Urothelium cell line (cell line): ENCODE measurements around the gene DIP2C.
"Not testable (repeated sequence)": the region's sequence is repeated elsewhere in the genome, so short reads cannot be mapped to it uniquely, and the experiment has no call there.

ENCODE experiments used
- DNase-seq: peaks from one replicate; pipeline ENCODE4 v3.0.0; 2011; ENCODE audit warnings: low spot score, mixed read lengths
- FAIRE-seq: peaks from 2 replicates; lab custom pipeline; 2011; peaks lifted over from hg19 to GRCh38; lab: Jason Lieb, UNC

The DIP2C gene

DNA sequence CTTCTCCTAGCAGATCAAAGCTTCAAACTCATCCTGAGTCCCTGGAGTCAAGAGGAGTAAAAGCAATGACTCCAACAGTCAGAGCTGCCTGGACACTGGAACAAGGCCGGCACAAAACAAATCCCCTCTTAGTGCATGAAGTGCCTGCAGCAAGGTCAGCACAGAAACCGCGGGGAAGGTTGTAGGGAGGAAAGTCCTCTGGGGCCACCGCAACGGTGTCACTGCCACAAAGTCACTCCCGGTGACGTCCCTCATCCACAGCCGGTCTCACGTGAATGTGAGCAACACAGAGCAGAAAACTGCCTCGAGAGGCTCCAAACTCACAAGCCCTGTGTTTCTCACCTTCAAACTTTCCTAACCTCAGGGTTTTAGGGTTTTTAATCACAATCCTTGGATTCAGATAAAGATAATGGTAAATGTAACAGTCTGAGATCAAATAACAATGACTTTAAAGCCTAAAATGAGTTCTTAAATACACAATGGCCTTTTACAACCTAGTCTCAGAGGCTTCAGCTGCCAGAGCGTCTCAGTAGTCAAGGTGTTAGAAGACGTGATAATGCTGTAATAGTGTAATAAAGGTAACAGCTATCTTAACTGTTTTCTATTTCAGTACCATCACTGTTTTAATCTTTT is 279.9 kb downstream of the DIP2C start:
- FAIRE-seq: no peak
- DNase-seq: no peak

DNA sequence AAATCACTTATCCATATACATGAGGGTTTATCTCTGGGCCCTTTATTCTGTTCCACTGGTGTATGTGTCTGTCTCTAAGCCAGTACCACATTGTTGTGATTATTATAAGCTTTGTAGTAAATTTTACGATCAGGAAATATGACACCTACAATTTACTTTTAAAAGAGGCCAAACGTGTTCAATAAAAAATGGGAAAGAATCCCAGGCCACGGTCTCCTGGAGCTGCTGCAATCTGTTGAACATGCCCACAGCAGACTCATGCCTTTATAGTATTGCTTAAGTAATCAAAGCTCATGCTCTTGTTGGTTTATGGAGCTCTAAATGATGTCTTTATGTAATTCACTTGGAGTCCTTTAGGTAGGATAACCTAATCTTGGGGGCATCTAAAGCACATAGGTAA is 281.2 kb downstream of the DIP2C start:
- no peak for DNase-seq

DNA sequence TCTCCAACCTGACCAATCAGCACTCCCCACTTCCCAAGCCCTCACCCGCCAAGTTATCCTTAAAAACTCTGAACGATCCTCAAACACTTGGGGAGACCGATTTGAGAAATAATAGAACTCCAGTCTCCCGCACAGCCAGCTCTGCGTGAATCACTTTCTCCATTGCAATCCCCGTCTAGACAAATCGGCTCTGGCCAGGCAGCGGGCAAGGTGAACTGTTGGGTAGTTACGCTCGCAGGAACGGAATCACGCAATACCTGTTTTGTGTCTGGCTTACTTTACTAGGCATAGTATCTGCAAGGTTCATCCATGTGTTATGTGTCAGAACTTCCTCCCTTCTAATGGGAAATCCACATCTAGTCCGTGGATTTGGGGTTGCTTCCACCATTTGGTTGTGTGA is 282.5 kb downstream of the DIP2C start:
- DNase-seq (no peak), FAIRE-seq (no peak)

More for the DNA sequence above, 281.2 kb downstream of the DIP2C start:
- FAIRE-seq: no peak

DNA sequence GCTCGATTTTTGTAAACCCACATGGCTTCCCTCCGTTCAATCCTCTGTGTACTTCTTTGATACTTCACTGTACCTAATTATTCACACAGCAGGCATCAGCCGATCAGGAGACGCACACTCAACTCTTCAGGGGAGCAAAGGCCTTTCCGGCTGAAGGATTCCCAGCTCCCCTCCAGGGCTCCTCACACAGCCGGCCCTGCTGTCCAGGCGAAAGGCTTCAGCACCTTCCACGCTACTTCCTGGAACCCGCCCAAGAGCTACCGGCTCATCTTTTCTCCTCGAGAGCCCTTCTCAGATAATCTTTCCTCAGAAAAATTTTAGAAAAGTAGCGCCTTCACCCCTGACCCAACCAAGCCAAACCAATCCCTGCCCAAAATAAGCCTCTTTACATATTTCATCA is 283.8 kb downstream of the DIP2C start:
- DNase-seq (no peak), FAIRE-seq (no peak)

DNA sequence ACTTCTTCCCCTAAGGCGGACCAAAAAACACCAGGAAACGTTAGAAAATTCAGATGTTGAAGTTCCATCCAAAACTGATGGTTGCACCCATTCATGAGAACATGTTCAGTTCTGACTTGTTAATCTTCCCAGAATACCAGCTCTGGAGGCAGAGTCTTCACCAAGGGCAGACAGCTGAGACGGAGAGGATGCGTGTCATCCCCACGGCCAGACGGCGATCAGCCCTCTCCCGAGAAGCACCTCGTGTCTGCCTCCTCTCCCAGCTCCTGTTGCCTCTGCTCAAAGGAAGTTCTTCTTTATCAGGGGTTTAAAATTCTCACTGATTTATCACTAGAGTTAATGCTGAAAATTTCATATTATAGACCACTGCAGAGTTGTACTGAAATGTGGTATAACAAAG is 284.5 kb downstream of the DIP2C start:
- DNase-seq (no peak), FAIRE-seq (no peak)

DNA sequence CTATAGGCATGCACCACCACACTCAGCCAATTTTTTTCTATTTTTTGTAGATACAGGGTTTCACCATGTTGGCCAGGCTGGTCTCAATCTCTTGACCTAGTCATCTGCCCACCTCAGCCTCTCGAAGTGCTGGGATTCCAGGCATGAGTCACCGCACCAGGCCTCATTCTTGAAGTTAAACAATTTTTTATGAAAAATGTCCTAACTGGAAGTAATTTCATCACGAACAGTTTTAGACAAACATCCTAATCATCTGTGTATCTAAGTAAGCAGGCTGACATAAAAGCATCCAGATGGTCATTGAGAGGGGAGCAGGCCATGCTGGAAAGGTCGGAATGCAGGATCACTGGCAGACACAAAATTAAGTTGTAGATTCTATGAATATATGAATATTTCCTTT is 285.1 kb downstream of the DIP2C start:
- DNase-seq (no peak), FAIRE-seq (no peak)

DNA sequence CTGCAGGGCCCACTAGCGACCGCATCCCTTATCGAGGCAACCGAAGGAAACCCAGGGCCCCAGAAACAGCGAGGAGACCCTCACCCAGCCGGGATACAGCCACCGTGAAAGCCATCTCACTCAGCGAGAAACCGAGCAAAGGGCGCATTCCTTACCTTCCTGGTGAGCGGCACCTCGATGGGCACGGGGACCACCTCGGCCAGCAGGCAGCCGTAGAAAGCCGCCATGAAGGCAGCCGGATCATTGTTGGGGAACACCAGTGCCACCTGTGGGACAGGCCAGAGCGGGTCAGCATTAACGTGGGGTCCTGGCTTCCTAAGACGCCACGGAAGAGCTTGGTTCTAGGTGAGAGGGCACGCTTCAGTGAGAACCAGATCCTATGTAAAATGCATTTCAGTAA is 290.5 kb downstream of the DIP2C start:
- DNase-seq (no peak), FAIRE-seq (no peak)

DNA sequence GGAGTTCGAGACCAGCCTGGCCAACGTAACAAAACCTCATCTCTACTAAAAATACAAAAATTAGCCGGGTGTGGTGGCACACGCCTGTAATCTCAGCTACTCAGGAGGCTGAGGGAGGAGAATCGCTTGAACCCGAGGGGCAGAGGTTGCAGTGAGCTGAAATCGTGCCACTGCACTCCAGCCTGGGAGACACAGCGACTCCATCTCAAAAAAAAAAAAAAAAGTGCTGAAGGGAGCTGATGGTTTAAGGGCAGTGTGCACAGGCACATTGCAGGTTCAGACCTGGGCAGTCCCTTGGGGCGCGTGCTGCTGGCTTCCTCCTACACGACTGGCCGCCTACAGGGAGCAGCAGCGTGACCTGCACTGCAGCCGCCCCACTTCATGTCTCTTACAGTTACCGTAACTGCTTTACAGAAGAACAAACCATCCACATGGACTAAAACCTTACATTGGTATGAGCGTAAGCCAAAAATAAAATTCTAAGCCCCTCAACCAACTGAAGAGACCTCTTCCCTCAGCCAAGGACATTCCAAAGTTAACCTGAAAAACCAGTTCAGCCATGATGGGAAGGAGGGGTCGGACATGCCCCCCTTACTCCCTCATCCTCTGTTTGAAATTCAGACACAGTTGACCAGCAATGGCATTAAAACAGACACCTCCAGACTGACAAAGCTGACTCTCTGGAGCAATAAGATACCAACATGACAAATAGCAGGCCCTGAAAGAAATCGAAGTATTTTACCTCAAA is 292.0 kb downstream of the DIP2C start:
- FAIRE-seq (no peak), DNase-seq (no peak)

DNA sequence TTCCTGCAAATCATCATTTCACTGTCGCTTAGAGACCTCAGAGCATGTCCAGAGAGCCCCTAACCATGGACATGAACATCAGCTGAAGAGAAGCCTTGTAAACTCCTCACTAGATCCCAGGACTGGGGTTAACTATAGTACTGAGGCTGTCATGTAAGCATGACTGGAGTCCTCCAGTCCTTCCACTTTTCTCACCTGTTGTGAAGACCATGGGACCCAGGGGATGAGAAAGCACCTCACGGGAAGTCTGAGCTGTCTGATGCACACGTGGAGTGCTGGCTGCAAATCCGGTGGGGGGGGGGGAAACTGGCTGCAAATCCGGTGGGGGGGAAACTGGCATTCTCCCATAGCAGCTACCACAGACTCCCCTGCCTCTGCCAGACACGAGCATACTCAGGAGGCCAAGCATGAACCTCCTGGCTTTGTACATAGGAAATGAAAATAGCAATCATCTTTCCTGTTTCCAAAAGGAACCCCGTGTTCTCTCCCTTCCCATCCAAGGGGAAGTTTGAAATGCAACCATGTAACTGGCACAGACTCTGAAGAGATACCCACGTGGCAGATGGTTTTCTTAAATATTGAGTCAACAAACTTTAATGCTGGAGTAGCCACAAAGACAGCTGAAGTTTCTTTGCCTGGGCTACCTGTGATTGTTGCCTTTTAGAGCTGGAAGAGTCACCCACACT is 292.8 kb downstream of the DIP2C start:
- DNase-seq: no peak
- FAIRE-seq: no peak

DNA sequence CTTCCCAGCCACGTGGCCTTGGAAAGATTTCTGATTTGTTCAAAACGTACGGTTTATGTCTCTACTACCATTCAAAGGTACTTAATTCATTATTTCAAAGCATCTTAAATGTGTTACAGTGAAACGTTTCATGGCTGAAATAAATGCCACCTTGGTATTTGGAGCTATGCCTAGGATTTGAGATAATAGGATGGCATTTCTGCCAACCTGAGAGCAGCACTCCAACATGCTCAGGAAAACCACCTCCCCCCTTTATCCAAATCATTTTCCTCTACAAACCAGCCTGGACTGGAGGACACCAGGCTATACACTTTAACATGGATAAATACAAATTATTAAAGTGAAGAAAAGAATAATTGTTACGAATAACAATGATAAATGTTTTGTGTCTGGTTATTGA is 293.4 kb downstream of the DIP2C start:
- no peak for DNase-seq
- no peak for FAIRE-seq

DNA sequence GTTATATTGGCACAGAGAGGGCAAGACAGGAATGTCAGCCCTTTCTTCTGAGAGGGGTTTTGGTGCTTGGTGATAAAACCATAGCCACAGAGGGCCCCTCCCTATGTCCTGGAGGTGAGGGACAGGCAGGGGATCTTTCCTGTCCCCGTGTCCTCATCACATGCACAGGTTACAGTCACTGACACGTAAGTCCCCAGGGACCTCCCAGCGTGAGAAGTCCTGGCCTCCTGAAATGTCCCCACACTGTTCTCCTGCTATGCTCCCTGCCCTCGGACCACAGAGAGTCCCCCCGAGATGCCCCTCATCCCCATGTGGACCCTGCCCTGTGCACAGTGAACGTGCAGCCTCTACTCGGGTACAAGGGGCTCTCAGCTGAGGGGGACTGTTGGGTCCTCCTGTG is 293.8 kb downstream of the DIP2C start:
- no peak for DNase-seq
- FAIRE-seq: no peak

DNA sequence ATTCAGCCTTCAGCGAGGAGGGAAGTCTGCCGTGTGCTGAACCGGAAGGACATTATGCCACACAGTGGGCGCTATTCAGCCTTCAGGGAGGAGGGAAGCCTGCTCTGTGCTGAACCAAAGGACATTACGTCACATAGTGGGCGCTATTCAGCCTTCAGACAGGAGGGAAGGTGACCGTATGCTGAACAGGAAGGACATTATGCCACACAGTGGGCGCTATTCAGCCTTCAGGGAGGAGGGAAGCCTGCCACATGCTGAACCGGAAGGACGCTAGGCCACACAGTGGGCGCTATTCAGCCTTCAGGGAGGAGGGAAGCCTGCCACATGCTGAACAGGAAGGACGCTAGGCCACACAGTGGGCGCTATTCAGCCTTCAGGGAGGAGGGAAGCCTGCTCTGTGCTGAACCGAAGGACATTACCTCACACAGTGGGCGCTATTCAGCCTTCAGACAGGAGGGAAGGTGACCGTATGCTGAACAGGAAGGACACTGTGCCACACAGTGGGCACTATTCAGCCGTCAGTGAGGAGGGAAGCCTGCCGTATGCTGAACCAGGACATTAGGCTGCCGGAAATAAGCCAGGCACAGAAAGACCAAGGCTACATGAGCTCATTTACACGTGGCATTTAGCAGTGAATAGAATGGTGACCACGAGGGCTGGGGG is 294.9 kb downstream of the DIP2C start:
- DNase-seq, FAIRE-seq: not testable (repeated sequence)

DNA sequence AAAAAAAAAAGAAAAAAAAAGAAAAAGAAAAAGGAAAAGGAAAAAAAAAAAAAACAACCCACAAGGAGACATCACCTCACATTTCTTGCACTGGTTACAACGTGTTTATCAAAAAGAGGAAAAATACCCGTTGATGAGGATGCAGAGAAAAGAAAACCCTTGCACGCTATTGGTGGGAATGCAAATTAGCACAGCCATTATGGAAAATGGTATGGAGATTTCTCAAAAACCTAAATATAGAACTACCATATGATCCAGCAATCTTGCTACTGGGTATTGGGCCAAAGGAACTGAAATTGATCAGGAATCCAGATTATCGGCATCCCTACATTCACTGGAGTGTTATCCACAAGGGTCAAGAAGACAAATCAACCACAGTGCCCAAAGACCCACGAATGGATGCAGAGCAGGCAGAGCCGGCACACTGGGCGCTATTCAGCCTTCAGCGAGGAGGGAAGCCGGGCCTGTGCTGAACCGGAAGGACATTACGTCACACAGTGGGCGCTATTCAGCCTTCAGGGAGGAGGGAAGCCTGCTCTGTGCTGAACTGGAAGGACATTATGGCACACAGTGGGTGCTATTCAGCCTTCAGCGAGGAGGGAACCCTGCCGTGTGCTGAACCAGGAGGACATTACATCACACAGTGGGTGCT is 295.6 kb downstream of the DIP2C start:
- FAIRE-seq (no peak), DNase-seq (no peak)

DNA sequence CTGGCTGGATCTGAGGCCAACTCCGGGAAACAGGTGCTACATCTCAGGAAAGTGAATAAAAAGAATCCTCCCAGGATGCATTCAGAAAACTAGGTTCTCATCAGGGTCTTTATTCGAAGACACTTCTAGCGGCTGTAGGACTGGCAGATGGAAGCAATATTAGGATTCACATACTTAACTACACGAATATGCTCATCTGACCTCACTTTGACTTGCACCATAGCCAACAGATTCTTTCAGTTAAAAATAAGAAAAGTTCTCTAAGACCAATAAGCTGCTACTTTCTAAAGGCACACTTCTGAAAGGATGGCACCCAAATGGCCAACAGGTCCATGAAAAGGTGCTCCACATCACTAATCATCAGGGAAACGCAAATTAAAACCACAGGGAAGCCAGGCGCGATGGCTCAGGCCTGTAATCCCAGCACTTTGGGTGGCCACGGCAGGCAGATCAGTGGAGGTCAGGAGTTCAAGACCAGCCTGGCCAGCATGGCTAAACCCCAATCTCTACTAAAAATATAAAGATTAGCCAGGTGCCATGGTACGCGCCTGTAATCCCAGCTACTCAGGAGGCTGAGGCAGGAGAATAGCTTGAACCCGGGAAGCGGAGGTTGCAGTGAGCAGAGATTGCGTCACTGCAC is 296.2 kb downstream of the DIP2C start:
- DNase-seq (no peak), FAIRE-seq (no peak)

DNA sequence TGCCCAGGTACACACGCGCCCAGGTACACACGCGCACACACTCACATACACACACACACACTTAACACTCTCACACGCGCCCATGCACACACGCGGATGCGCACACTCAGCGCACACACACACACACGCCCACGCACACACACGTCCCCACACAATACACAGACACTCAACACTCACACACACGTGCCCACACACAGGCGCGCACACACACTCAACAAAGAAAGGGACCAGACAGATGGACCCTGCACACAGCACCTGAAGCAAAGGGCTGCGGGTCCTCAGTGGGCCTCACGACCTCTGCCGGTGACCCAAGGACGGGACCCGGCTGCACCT is 296.8 kb downstream of the DIP2C start:
- DNase-seq (no peak), FAIRE-seq (no peak)

DNA sequence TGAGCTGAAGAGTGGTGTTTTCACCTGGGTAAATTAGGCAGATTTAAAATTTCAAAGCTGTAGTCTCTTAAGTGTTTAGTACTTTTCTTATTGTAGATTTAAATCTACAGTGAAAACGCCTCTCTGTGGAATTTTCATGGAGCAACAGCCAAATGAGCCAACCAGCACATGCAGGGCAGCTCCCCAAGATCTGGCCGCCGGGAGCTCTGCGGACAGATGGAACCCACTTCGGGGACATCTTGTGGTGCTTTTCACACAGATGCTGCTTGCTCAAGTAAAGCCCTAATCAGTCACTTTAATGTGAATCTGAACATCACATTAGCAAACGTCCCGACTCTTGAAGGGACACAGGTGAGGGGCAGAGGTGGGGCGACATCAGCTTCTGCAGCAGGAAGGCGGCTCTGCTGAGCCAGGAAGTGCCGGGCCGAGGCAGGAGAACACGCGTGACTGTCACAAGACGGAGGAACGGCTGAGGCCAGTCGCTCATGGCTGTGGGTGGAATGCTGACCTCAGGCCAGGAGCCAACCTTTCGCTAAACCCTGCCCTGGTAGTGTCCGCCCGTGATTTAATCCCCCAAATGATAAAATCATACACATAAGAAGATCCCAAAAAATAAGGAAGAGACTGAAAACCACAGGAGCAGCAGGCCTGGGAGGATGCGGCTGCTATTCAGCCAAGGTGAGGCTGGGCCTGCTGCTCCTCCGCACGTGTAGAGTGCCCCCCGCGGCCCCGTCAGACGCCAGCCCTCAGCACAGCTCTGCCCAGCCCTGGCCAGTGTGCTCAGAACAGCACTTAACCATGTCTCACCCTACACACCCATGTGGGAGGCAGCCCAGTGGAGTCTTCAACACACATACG is 297.4 kb downstream of the DIP2C start:
- no peak for FAIRE-seq
- DNase-seq: no peak

DNA sequence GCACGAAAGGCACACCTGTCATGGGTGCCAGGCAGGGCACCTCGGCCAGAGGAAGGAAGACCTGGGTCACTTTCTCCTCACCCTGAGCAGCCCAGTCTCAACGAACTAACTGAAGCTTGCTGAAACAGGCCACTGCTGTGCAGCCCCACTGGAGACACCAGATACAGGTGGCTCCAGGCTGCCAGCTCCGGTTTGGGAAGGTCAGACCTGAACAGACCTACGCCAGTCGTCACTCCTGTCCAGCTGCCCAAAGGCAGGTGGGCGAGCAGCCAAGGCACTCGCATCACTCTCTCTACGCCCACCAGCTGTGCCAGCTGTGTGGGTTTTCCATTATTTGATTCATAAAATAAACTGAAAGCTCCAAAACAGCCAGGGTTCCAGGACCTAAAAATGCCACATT is 298.2 kb downstream of the DIP2C start:
- no peak for FAIRE-seq
- DNase-seq: no peak

DNA sequence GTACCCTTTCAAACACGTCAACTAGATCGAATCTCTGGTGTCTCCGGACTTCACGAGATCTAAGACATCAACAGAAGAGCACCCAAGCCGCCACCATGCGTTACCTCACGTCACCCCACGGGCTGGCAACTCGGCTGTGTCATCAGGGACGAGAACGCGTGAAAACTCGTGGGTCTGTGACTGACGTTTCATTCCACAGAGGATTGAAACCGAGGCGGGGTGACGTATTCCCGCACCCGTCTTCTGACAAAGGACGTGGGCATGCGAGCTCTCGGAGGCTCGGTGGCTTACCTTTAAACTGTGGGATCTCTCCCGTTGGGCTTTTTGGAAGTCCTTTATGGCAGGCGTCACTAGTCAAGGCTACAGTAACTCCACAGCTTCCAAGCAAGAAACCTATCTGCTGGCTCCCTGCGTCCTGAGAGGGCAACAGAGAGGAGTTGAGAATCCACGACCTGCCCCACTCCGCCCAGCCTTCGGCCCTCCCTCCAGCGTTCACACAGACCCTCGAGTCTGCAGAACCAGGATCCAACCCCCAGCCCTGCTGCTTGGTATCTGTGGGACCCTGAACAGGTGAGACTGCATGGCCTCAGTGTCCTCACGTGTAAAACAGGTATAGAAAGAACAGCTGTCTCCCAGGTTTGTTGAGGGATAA is 298.9 kb downstream of the DIP2C start:
- DNase-seq (no peak), FAIRE-seq (no peak)

DNA sequence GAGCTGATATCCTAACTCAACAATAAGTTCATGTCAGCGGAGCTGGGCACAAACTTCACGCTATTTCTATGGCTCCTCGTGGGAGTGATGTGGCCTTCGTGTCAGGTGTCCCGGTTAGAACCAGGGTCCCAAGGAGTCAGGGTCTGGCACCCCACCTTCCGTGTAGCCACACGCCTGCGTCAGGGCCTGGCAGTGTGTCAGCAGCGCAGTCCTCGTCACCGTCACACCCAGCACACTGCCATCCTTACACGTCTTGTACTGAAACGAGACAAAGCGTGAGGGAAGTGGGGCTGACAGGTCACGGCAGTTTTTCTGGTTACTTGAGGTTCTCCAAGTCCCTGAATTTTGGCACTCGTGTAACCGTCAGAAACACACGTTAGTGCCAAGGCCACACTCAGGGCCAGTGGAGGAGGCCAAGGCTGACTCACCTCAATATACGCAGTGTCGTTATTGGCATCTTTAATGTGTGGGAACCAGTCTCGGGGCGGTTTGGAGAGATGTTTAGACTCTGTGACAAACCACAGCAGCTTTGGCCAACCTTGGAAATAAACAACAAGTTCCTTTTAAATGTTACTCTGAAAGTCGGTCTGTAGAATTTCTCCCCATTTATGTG is 299.5 kb downstream of the DIP2C start:
- FAIRE-seq (no peak), DNase-seq (no peak)
